ENCODE data around the gene DYNC1I1.
"Not testable (repeated sequence)": the region's sequence is repeated elsewhere in the genome, so short reads cannot be mapped to it uniquely, and the experiment has no call there.

Gene DYNC1I1

DNA sequence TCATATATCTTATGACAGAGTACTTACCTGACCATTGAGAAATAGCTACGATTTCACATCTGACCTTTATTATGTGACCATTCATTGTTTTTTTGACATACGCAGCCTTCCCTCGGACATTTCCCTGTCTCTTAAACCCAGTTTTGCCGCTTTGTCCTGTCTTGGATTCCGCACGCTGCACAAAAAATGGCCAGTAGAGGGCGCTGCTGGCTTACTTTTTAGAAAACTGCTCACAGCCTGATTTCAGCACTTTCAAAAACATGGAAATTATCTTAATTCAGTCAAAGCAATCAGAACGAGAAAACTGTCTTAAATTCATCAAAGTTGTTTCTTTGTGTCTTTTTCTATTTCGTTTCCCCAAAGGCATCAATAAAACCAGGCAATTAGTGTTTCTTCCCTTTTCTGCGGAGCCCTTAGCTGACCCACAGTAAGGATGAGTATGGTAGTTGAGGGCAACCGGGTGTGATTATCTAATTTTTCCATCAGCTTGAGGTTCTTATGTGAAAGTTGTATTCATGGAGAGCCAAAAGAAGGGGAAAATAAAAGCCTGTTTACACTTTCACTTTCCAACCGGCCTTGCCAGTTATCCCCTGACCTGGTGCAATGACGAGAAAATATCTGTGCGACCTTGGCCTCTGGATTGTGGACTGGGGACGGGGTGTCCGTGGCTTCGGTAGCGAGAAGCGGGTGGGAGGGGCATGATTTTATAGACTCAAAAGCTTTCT lies 144.4 kb downstream of the DYNC1I1 start:
- DNase-seq: peak; percentile 20

- DNase-seq: no peak
These were observed 145.3 kb downstream of the DYNC1I1 start for GRCh38 chr7:95917634-95918033.

- no peak for DNase-seq
These were observed 147.2 kb downstream of the DYNC1I1 start for GRCh38 chr7:95919556-95919955.

DNA sequence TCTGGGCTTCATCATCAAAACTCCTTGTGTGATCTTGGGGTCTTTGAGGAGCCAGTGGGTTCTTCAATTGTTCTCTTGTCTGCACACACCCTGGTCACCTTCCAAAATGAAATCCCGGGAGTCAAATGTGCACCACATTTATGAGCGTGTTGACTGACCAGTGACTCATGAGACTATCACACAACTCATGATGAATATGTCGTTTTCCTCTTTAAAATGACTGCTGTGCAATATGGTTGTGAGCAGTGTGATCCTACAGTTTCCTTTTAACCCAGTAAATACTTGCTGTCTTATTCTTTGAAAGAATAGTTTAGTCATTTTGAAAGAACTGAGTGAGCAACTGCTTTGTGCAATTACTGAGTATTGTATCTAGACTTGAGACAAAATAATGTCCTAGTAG lies 149.2 kb downstream of the DYNC1I1 start:
- peak; percentile 5 for DNase-seq

GRCh38 chr7:95922191-95922590 lies 149.8 kb downstream of the DYNC1I1 start:
- no peak for DNase-seq

DNA sequence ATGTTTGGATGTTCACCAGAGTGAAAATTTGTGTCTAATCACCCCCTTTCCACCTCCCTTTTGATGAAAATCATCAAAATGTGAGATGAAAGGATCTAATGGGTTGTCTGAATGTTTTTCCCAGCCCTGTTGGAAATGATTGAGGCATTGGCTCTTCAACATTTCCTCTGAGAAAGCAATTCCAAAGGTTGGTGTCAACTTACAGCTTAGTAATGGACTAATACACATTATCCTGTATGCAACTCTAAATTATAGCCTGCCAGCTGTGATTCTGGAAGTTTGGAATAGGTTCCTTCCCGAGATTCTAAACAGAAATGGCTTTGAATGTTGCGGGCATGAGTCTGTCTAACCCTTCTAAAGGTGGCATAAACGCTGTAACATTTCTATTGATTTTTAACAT lies 152.9 kb downstream of the DYNC1I1 start:
- no peak for DNase-seq

GRCh38 chr7:95925971-95926370 lies 153.6 kb downstream of the DYNC1I1 start:
- no peak for DNase-seq

DNA sequence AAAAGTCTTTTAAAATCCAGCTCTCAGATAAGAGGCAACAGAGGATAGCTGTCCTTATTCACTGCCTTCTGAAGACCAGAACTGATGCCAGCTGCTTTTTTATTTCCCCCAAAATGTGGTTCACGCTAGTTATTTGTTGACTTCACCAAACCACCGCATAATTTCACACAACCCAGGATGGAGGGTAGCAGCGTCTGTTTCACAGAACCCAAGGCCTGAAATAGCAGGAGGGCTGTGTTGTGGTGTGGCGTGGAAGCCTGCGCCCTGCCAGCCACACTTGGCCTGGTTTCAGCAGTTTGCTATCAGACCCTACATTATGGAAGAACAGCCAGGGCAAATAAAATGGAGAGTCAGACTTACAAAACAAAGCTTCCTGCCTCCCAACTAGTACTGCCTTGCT lies 155.4 kb downstream of the DYNC1I1 start:
- no peak for DNase-seq

- no peak for DNase-seq
These were observed 157.4 kb downstream of the DYNC1I1 start for GRCh38 chr7:95929710-95930280.

DNA sequence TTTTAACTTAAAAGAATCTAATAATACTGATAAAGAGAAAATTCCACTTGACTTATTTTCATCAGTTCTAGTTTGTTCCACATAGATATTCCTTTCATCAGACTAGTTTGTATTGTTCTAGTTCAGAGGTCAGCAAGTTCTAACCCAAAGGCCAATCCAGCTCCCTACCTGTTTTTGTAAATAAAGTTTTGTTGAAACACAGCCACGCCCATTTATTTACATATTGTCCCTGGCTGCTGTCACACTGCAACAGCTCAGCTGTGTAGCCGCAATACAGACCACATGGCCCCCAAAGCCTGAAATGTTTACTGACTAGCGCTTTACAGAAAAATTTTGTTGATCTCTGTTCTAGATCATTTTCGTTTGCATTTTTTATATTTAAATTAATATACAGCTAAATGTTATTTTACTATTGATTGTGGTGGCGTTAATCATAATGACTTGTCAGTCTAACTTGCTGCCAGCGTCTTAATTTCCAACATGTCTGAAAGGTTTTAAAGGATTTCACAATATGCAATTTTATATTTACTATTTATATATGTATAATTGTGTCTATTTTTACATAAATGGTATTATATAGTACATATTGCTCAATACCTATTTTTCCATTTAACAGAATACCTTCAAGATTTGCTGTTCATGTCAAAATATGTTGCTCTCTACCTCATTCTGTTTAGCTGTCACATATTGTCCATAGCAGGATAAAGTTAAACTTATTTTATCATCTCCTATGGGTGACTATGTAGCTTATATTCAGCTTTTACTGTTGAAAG lies 159.3 kb downstream of the DYNC1I1 start:
- no peak for DNase-seq

DNA sequence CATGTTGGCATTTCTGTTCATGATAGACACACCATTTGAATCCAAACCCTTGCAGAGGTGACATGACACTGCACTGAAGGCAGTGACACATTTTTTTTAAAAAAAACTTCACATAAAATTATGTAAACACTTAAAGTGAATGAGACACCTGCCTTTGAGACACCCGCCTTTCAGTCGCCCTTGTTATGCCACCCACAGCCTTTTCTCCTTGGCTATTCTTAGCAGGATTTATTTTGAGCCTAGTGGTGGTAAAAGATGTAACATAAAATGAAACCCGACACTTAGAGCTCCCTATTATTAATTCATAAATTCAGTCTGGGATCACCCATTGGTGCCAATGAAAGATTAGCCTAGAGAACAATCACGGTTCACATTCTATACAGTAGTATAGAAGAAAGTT lies 161.3 kb downstream of the DYNC1I1 start:
- no peak for DNase-seq

GRCh38 chr7:95944867-95945266 lies 172.5 kb downstream of the DYNC1I1 start:
- not testable (repeated sequence) for DNase-seq

DNA sequence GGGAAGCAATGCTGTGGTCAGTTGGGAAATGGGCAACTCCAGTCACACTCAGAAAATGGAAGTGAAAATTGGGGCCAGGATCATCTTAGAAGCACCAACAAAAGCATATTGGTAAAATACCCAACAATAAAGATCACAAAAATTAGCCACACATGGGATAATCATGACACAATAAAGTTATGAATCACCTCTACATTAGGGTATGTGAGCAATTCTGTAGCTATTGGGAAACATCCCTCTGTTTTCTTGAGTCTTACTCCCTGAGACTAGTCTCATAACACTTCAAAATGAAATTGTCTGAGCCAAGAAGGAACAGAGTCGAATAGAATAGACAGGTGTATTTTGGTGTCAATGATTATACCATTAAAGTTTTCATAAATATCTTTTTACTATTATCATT lies 178.3 kb downstream of the DYNC1I1 start:
- no peak for DNase-seq

DNA sequence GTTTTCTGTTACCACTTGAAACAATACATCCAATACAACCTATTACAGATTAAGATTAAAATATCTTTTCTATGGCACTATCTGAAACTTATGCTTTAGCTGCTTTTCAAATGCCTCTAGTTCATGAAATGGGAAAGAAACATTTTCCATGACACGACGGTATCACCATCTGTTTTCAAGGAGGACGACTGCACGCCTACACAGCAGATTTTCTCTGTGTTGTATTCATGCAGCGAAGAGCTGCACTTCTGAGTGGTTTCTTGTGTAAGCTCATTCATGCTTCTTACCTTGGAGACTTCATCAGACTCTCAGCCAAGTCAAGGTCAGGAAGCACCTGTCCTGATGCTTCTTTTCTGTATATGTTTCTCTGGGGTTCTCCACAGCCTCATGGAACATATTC lies 179.2 kb downstream of the DYNC1I1 start:
- DNase-seq: no peak

- no peak for DNase-seq
These were observed 179.8 kb downstream of the DYNC1I1 start for GRCh38 chr7:95951997-95952795.

DNA sequence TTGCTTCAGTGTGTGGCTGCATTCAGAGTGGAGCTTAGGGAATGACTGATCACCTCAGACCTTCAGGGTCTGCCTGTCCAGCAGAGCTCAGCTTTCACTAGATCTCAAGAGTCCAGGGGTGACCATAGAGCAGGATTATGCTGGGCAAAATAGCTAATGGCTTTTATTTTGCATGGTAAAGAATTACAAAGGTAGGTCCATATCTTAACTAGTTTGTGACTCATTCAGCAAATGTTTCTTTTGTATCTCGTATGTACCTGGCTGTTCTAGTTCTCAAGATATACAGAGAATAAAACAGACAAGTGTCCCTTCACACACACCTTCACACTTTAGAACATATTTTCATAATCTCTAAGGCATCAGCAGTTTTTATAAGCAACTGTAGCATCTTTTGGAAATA lies 180.5 kb downstream of the DYNC1I1 start:
- DNase-seq: no peak

DNA sequence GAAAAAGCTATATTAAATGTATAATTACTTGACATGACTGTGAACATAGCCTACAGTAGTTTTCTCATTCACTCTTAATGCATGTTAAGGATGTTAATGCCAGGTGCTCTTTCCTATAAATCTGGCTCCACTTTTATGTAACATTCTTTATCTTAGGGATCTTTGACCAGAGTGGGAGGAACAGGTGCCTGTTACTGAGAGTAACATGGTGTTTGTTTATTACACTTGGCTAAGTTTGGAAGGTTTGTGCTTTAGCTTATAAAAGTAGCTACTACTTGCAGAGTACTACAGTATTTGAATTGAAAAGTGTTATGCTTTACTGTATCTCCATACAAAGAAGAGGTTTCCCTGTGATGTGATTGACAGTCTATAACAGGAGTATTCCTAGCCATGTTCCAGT lies 183.4 kb downstream of the DYNC1I1 start:
- DNase-seq: no peak

DNA sequence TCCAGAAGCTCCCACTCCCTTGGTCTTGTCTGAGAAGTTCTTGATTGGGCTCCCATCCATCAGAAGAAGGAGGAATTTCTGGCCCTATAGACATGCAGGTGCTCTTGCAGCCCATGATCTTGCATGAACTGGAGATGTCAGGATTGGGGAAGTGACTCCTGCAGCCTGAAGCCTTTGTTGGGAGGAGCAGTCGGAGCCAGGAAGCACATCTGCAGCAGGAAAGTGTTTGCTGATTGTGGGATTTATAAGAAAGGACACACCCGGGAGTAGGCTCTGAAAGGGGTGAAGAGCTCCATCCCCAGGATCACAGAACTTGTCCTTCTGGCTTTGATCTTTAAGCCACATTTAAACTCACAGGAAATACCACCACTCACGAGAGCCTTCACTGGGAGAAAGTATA lies 185.2 kb downstream of the DYNC1I1 start:
- no peak for DNase-seq

DNA sequence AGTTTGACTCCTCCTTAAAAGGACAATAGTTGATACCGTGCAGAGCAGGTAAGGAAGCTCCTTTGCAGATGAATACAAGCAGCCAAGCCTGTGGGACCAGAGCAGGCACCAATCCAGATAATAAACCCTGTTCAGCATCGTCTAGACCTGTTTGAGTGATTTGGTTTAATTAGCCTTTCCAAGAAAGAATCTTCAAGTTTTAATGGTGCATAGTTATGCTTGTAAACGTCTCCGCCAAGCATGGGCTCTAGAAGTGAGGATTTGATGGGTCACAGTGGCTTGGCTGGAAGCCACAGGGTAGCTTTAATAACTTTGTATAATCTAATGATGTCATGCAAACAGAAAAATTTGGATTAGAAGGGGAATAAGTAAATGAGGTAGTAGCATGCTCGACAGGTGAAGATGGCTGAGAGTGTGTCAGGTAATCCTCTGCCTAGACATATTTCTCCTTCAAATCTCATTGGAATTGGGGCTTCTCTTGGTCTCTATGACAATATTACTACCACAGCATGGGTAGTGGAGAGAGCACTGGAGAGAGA lies 188.4 kb downstream of the DYNC1I1 start:
- no peak for DNase-seq

DNA sequence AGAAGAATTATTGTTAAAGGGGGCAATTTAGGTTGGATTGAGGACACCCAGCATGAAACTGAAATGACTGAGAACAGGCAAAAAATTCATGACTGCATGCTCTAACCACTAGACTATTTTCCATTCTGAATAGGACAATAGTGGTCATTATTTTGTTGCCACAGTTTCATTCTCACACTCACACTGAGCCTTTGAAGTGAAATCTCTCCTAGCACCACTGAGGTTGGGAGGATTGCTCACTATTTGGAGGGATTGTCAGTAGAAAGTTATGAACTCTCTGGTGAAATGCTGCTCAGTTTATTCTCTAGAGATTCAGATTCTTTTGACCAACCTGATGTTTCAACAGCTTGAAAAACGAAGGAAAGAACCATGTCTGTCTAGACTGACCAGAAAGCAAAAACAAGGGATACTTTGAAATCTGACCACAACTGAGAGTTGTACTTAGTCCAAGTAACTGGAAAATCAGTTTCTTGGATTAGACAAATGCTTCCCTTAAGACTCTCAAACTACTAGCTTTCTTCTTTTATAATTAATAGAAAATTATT lies 191.2 kb downstream of the DYNC1I1 start:
- no peak for DNase-seq

DNA sequence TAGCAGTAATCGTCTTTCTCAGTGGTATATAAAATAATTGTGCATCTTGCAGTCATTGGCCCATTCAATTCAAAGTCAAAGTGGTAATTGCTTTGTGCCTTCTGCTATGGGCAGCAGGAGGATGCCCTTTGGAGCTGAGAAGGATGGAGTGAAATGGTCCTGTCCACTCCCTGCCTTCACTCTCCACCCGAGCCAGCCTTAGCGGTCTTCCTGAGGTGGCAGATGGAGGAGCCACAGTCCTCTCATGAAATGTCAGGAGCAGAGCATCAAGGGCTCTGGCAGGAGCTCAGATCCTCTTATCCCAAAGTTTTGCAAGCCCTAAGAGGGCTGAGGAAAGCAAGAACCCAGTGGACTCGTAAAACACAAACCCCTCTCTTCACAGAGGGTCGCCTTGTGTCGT lies 199.4 kb downstream of the DYNC1I1 start:
- DNase-seq: no peak

DNA sequence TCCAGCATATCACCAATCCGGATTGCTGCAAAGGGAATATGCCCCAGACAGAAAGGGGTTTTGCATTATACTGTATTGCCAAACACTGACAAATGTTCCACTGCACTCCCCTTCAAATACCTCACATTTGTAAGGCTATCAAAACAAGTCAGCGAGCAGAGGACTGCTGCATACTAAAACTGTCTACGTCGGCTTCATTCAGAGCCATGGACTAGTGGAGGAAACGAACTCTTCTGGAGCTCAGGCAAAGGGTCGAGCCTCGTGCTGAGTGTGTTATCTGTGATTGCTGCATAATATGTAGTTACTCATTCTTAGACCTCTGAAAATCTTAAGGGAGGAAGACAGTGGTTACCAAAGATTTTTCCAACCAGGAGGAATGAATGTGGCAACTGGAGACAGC lies 200.2 kb downstream of the DYNC1I1 start:
- DNase-seq: no peak

DNA sequence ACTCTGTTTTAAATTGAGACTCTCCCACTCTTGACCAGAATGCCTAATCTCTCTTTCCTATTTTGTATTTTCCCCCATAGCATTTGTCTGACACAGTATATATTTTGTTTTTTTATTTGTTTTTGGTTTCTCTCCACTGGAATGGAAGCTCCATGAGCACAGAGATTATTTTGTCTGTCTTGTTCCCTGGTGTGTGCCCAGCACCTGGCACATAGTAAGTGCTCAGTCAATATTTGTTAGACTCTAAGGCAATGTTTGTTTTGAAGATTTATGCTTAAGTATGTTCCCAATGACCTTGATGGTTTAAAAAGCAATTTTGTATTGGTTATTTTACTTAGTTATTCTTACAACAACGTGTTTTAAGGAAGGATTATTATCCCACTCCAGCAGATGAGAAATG lies 201.8 kb downstream of the DYNC1I1 start:
- DNase-seq: no peak
